Right kidney (tissue), 1 donor: ENCODE data around the gene HIC2.
"Not testable (repeated sequence)": the region's sequence is repeated elsewhere in the genome, so short reads cannot be mapped to it uniquely, and the experiment has no call there.

Source experiments
- DNase-seq: peaks from one replicate; pipeline ENCODE4 v3.0.0-alpha.2; 2016

The HIC2 gene

DNA sequence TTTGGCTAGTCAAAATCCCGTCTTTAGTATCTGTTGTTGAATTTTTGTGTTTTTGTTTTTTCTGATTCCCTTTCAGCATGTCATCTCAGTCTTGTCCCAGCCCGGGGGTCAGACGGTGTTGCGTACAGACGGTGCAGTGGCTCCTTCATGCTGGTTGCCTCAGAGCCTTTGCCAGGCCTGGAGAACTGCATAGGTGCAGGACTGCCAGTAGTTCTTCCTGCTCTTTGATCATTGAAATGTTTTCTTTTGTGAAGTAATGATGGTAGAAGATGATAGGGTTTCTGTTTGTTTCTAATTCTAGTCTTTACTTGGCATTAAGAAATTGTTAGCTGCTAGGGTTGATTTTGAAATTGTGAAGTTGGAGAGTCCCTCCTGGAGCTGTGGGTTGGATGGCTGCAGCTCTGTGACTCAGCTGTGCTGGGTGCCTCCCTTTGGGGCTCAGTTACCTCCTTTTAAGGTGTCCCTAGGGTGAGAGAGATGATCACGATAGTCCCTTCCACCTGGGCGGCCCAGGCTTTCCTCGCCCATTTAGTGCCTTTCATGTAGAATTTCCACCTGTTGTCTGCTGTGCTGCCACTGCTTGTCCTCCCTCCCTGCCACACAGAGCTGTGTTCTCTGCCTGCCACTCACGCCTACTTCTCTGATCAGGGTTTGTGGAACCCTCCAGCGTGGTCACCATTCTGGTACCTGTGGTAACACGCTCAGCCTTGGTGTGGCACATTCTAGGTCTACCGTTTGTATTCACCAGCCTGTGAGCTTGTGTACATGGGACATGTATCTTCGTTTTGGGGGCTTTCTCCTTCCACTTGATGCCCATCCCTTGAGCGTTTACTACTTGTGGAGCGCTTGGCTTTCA lies 17.4 kb downstream of the HIC2 start:
- not testable (repeated sequence) for DNase-seq

DNA sequence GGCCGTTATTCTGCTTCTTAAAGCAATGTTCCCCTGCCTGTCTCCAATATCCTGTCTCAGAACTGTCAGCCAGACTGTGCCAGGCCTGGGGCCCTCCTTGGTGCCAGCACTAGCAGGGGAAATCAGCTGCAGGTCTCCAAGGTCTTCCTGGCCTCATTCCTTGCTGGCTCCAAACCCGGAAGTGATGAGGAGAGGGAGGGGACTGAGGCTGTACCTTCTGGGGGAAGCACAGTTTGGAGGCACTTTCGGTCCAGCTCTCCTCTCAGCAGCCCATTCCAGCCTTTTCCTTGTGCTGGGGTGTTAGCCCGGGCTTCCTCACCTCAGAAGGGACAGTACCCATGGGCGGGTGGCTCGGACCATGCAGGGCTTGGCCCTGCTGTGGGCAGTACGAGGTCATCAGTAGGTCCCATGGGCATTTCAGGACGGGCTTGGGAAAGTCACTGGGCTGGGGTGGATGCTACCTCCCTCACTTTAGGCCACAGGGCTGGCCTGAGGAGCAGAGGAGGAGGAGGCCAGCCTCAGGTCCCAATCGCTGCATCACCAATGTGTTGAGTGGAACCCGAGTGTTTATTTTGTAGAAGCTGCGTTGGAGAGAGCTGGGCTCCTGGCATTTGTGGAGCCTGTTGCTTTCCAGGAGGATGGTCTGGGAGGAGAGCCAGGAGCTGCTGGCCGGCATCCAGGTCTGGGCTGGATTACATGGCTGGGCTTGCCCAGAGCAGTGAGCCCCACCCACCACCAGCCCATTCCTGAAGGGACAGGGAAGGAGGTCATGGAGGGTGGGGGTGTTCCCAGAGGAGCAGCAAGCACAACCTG lies 19.0 kb downstream of the HIC2 start:
- not testable (repeated sequence) for DNase-seq

DNA sequence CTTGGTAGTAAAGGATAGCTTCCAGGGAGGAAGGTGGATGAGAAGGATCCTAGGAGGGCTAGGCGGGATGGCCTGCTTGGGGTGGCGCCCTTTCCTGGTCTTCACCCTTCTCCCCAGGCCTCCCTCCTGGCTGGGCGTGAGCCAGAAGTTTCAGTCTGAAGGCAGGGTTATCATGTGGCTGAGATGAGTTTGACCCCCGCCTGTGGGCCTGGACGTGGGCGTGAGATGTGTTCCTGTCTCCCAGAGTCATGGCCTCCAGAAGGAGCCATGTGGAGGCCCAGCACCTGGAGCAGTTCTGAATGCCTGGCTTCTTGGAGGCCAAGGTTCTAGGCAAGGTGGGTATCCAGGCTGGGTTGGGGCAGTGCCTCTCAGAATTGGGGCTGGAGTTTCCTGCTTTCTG lies 20.8 kb downstream of the HIC2 start:
- DNase-seq = not testable (repeated sequence)

DNA sequence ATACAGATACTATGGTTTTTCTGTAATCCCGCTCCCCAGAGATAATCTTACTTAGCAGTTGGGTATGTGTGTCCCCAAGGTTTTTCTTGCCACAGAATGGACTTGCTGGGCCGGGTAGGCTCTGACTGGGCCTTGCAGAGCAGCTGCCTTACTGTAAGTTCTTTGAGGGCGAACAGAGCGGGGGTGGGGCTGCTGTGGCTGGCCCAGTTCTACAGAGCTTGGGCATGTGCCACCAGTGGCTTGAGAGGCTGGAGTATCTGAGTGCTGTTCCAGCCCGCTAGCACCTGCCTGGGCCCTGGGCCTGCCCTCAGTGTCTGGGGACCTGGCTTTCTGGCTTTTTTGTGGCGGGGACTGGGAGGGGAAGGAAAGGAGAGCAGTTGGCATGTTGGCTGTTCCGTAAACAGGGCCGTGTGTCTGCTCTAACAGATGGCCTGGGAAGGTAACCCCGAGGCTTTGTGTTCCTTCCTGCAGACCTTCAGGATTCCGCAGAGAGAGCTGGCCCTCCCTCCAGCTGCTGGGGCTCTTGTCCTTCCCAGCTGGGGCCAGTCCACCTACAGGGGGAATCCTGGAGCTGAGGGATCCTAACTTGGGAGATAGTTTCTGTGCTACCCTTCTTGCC lies 23.0 kb downstream of the HIC2 start:
- DNase-seq = not testable (repeated sequence)

DNA sequence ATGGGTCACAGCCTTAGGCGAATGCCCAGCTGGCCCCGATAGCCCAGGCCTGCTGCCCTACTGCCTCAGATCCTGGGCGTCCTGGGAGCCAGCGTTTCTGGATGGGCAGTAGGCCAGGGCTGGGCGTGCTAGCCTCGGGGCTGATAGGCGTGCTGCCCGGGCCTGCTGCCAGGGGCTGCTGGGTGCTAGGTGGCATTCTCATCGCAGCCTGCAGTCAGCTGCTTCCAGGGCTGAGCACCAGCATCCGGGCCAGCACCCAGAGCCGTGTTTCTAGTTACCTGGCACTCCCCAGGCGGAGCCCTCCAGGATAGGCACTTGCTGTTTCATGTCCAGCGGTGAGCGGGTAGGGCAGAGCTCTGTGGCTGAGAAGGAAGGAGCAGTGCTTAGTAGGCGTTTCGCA lies 23.5 kb downstream of the HIC2 start:
- not testable (repeated sequence) for DNase-seq

DNA sequence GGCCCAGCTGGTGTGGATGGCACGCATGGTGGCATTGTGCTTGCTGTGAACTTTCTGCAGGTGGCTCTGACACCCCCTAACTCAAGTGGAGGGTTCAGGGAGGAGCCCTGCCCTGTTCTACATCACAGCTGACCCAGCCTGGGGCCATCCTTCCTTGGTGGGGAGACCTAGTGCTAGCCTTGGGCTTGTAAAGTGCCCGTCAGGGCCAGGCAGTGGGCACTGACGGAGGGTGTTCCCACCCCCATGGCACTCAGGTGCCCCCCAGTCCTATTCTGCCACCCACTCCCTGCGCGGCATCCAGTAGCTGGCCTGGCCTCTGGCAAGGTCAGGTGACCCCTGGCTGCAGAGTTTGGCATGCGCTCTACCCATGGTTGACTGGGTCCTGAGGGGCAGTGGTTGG lies 24.0 kb downstream of the HIC2 start:
- not testable (repeated sequence) for DNase-seq

DNA sequence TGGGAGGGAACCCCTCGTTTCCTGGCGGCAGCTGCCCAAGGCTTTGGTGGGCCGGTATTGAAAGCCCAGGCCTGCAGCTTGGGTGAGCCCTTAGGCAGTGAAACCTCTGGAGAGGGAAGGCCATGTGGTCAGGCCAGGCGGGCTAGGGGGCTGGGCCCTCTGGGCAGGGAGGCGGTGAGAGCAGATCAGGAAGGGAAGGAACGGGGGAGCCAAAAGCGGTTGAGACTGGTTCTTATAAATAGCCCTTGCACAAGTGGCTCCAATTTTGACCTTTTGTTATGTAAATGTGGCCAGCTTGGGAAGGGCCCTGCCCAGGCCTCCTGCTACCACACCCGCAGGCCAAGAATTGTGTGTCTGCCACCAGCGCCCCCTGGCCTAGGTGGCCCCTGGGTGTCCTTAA lies 25.0 kb downstream of the HIC2 start:
- not testable (repeated sequence) for DNase-seq

DNA sequence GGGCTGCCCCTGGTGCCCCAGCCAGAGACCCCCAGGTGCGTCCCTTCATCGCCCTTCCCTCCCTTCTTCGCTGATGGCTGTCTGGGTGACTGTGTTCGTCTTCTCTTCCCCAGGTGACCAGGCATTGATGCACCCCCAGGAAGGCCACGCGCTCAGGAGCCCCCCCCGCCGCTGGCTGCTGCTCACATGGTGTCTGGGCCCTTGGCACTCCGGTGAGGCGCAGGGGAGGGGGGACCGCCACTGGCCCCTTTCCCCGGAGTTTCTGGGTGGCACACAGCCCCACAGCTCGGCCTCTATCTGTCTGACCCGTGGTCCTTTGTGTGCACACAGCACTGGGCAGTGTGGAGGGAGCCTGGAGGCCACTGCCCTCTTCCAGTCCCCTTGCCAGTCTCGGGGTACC lies 25.5 kb downstream of the HIC2 start:
- DNase-seq = not testable (repeated sequence)

DNA sequence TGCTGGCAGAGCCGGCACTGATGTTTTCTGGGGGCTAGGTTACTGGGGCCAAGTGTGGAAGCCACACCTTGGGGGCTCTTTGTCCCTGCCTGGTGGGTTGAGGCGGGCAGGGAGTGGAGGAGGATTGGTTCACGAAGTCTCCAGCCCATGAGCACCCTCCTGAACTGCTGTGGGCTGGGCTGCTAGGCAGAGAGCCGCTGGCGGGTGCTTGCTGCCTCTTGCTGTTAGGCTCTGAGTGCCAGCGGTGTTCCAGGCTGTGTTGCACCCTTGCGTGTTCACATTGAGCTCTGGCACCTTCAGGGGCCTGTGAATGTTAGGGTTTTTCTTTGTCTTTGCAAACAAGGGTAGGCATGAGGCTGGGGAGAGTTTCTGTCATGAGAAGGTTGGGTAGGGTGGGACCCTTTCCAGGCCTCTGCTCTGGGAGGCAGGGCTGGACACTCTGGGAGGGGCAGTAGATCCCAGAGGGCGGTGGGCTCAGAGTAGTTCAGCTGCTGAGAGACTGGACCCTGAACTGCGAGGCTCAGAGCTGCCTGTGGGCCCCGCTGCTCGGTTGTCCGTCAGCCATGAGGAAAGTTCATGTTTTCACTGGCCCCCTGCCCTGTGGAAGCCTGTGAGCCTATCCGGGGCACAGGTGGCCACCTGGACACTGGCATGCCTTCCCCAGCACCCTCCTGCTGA lies 26.0 kb downstream of the HIC2 start:
- no peak for DNase-seq

DNA sequence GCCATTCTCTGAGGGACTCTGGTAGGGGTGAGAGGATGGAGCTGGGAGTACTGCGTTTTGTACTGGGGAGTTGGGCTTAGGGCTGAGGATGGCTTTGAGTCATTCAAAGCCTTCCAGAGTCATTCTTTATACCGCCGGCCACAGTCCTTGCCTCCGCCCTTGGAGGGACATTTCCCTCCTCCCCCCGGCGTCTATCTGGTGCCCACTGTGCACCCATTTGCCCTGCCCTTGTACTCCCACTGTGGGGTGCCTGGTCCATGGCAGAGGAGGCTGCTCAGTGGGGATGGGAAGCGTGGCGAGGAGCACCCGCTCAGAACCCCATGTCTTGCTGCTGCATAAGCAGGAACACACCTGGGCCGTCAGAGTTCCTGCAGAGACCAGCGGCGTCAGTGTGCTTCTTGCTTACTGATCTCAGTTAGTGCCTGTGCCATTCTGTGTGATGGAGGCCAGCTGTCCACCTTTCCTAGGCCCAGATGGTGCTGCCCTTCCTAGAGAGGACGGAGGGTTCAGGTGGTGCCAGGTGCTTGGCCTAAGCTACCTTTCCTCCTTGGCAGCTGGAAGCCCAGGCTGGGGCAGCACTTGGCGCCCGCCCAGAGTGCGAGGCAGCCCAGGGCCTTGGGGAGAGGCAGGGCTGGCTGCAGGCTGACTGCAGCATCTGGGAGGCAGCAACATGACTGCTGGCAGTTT lies 26.7 kb downstream of the HIC2 start:
- no peak for DNase-seq

DNA sequence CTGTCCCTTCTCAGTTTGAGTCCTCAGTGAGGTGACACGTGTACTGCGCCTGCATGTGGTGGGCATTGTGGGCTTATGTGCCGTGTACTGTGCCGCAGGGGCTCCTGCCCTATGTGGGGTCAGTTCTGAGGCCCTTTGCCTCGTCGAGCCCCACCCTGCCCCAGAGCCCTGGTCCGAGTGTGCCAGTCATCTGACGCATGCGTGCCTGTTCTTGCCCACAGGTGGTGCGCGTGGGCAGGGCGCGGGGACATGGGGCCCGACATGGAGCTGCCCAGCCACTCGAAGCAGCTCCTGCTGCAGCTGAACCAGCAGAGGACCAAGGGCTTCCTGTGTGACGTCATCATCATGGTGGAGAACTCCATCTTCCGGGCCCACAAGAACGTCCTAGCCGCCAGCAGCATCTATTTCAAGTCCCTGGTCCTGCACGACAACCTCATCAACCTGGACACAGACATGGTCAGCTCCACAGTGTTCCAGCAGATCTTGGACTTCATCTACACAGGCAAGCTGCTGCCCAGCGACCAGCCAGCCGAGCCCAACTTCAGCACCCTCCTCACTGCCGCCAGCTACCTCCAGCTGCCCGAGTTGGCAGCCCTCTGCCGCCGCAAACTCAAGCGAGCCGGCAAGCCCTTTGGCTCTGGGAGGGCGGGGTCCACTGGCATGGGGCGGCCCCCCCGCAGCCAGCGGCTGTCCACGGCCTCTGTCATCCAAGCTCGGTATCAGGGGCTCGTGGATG lies 27.7 kb downstream of the HIC2 start:
- no peak for DNase-seq

DNA sequence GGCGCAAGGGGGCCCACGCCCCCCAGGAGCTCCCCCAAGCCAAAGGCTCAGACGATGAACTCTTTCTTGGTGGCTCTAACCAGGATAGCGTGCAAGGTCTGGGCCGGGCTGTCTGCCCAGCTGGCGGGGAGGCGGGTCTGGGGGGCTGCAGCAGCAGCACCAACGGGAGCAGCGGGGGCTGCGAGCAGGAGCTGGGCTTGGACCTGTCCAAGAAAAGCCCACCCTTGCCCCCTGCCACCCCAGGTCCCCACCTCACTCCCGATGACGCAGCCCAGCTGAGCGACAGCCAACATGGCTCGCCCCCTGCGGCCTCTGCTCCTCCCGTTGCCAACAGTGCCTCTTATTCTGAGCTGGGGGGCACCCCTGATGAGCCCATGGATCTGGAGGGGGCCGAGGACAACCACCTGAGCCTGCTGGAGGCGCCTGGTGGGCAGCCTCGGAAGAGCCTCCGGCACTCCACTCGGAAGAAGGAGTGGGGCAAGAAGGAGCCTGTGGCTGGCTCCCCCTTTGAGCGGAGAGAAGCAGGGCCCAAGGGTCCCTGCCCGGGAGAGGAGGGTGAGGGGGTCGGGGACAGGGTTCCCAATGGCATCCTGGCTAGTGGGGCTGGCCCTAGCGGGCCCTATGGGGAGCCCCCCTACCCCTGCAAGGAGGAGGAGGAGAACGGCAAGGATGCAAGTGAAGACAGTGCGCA lies 28.4 kb downstream of the HIC2 start:
- DNase-seq = no peak

DNA sequence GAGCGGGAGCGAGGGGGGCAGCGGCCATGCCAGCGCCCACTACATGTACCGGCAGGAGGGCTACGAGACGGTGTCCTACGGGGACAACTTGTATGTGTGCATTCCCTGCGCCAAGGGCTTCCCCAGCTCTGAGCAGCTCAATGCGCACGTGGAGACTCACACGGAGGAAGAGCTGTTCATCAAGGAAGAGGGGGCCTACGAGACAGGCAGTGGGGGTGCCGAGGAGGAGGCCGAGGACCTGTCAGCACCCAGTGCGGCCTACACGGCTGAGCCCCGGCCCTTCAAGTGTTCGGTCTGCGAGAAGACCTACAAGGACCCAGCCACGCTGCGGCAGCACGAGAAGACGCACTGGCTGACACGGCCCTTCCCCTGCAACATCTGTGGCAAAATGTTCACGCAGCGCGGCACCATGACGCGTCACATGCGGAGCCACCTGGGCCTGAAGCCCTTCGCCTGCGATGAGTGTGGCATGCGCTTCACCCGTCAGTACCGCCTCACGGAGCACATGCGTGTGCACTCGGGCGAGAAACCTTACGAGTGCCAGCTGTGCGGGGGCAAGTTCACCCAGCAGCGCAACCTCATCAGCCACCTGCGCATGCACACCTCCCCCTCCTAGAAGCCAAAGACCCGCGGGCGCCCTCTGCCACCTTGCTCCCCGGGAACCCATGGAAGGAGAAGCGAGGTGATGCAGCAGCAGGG lies 29.1 kb downstream of the HIC2 start:
- no peak for DNase-seq

DNA sequence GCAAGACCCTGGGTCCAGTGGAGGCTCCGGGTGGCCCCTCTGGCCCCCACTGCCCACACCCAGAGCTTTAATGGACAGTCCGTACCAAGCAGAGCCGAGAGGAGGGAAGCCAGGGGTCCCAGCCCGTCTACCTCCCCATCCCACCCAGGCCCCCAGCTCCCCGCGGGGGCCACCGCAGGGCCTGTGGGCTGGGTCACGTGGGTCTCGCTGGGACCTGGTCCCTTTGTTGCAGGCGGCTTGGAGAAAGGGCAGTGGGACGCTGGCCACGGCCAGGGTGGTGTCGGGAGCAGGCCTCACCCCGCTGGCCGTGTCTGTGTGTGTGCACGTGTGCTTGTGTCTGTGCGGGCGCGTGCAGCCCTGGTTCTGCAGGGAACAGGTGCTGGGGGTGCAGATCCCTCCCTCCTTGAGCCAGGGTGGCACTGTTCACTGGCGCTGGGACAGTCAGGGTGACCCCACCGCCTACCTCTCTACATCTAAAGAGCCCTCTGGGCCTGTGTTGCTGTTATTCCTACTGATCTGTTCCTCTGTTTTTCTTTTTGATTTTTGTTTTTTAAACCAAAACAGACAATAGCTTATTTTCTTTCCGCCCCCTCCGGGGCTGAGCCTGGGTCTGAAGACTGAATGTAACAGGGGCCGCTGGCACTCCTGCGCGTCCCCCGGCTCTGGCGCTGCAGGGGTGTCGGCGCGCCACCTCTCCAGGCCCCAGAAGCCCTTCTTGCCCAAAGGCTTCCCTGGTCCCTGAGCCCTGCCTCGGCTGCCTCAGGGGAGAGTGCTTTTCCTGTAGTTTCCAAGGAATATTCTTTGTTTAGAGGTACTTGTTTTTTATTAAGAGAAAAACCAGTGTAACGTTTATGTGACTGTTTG lies 29.9 kb downstream of the HIC2 start:
- no peak for DNase-seq

DNA sequence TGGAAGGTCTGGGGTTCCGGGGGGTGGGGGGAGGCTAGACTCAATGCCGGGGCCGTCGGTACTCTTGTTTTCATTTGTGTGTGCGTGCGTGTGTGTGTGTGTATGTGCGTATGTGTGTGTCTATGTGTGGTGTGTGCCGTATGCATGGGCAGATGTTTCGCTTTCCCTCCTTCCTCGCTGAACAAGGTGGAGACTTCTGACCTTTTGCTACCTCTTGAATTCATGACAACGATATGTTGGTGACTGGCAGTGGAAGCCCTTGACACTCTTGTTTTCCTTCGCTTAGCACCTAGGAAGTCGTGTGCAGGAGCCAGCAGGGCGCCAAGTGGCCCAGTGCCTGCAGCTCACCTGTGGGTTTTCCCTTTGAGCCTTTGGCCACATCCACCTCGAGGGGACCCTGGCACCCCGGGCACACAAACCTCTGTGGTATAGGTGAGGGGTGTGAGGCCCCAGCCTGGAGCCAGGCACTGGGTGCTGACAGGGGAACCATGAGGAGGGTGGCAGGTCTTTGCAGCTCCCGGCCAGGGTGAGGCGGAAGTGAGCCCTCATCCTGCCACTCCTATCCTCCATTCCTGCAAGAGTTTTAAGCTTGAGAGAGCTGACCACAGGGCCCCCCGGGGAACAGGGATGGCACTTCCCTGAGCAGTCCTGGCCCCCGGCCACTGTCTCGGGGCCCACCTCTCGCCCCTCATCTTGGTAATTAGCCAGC lies 30.7 kb downstream of the HIC2 start:
- no peak for DNase-seq

DNA sequence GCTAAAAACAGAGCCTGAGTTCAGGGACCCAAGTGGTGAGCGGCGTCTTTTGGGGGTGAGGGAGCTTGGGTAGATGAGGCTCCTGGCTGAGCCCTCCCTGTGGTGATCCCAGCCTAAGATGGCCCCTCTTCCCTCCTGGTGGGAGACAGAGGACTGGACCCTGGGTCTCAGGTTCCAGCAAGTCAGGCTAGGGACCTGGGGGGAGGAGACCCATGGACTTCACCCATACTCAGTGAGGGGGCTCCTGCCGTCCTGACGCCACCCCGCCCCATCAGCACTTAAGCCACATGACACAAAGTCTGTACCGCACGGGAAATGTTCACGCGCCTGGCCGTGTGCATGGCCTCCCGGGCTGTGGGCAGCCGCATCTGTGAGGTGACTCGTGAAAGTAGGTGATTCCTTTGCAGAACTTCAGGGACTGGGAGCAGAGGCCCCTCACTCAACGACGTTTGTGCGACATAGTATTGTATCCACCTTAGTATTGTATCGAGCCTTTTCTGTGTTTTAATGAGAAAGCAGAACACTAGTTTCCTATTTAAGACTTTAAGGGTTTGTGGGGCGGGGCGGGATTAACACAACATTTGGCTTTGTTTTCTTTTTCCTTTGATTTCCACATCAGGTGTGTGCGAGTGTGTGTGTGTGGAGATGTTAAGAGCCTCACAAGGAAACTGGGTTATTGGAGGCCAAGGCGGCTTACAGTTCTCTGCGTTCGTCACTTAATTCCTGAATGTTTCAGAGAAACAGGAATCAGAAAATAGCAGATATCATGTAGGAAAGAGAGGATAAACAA lies 31.7 kb downstream of the HIC2 start:
- DNase-seq = no peak
